ENCODE results near the gene SCUBE3.
A peak's percentile ranks its signal among the peaks of the same experiment; 100 is the strongest.

Gene SCUBE3

DNA sequence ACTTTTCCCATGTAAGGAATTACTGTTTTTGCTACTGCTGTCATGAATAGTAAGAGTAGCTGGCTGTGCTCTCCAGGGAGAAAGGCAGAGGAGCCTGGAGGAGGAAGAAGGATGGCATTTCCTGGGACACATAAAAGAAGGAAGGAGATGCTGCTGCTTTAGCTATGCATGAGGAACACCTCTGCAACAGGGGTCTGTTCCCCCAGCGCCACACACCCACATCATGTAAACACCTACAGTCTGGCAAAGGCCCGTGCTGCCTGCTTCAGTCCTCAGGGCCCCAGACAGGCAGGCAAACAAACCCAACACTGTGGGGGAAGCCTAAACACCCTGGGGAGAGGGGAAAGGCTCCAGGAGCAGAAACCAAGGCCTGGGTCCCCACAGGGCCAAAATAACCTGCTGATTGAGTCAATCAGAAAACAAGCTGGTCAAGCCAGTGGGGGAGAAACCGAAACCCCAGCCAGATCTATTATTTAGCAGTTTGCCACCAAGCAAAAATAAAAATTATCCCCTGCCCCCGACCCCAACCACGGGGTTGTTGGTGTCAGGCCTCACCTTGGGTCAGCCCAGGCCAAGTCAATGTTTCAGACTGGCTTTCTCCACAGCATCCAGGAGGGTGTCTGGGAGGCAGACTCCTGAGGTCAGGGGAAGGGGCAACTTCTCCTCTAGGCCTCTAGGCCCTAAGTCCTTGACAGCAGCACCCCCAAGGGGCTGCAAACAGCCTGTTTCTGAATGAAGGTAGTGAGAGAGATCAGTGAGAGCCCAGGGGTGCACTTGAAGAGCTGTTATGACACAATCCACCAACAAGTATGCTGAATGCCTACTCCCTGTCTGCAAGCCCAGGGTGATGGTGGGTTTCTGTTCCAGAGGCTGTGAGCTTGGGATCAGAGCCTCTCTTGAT, 34.6 kb upstream of the SCUBE3 start:
- Histone ChIP-seq H2AFZ (ENCODE audit: low read length) (no peak overlapping the region; the same call in 1 of the 2 replicates), H3K9ac (ENCODE audit: low read depth, low read length, poor library complexity, severe bottlenecking) (no peak overlapping the region)
- TF ChIP-seq, protein P1, sequence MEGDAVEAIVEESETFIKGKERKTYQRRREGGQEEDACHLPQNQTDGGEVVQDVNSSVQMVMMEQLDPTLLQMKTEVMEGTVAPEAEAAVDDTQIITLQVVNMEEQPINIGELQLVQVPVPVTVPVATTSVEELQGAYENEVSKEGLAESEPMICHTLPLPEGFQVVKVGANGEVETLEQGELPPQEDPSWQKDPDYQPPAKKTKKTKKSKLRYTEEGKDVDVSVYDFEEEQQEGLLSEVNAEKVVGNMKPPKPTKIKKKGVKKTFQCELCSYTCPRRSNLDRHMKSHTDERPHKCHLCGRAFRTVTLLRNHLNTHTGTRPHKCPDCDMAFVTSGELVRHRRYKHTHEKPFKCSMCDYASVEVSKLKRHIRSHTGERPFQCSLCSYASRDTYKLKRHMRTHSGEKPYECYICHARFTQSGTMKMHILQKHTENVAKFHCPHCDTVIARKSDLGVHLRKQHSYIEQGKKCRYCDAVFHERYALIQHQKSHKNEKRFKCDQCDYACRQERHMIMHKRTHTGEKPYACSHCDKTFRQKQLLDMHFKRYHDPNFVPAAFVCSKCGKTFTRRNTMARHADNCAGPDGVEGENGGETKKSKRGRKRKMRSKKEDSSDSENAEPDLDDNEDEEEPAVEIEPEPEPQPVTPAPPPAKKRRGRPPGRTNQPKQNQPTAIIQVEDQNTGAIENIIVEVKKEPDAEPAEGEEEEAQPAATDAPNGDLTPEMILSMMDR (conservative IDR thresholded peaks at IDR 0.05; ENCODE audit: low read length), result 0 out of 2 replicates have a peak, but pooled peaks have one; percentile 28
- TF ChIP-seq EZH2phosphoT487 (IDR thresholded peaks at IDR 0.05; ENCODE audit: borderline replicate concordance), result no peak

DNA sequence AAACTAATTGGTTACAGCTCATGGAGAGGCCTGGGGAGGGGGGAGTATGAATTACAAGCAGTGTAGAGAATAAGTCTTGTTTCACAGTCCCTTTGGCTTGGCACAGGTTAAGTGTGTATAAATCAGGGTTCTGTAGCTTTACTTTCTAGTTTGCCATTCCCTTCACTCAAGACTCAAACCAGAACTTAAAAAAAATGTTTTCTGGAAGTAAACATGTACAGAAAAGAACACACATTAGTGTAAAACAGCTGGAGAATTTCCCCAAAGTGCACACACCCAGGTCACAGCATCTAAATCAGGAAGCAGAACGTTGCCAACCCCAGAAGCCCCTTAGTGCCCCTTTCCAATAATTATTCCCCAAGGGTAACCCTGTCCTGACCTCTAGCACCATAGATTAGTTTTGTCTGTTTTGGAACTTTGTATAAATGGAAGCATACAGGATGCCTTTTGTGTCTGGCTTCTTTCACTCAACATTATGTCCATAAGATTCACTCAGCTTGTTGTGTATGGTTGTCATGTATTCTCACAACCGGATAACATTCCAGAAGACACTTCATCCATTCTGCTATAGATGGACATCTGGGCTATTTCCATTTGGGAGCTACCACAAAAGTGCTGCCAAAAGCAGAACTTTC, 33.7 kb upstream of the SCUBE3 start:
- H3K79me2 ChIP-seq (ENCODE audit: insufficient read depth, low read length), result no peaks in the 10 kb centered on the region
- H3K4me2 ChIP-seq (ENCODE audit: low read depth, low read length, poor library complexity, severe bottlenecking), result no peak overlapping the region
- no peaks in the 10 kb centered on the region for H3F3A ChIP-seq (ENCODE audit: low read depth)
- H4K20me1 ChIP-seq (ENCODE audit: insufficient read depth, low read length, poor library complexity, severe bottlenecking), result no peaks in the 10 kb centered on the region
- H3K36me3 ChIP-seq (ENCODE audit: insufficient read depth, low read length), result no peaks in the 10 kb centered on the region
- no peak overlapping the region; the same call in 1 of the 2 replicates for H2AFZ ChIP-seq (ENCODE audit: low read length)
- no peaks in the 10 kb centered on the region for H3K9me3 ChIP-seq (ENCODE audit: insufficient read depth, low read depth, low read length)
- TF ChIP-seq, protein P1 (conservative IDR thresholded peaks at IDR 0.05; ENCODE audit: low read length), result no peak
- no peak for TF ChIP-seq EZH2phosphoT487 (IDR thresholded peaks at IDR 0.05; ENCODE audit: borderline replicate concordance)
- no peaks in the 10 kb centered on the region for H3K27me3 ChIP-seq (ENCODE audit: insufficient read depth, low read length, poor library complexity, severe bottlenecking)
- H3K4me1 ChIP-seq (ENCODE audit: insufficient read depth, low read length, poor library complexity, severe bottlenecking), result no peaks in the 10 kb centered on the region
- H3K9ac ChIP-seq (ENCODE audit: low read depth, low read length, poor library complexity, severe bottlenecking), result no peak overlapping the region
- no peak overlapping the region for H3K4me3 ChIP-seq (ENCODE audit: low read length, poor library complexity, severe bottlenecking)
- no peaks in the 10 kb centered on the region for H3K9me2 ChIP-seq (replicated peaks; ENCODE audit: low read depth, low read length)

More for the DNA sequence above, 34.6 kb upstream of the SCUBE3 start:
- Histone ChIP-seq H3K79me2 (ENCODE audit: insufficient read depth, low read length) (no peaks in the 10 kb centered on the region), H3K4me2 (ENCODE audit: low read depth, low read length, poor library complexity, severe bottlenecking) (no peak overlapping the region), H3K4me3 (ENCODE audit: low read length, poor library complexity, severe bottlenecking) (no peak overlapping the region), H3F3A (ENCODE audit: low read depth) (no peaks in the 10 kb centered on the region), H3K27me3 (ENCODE audit: insufficient read depth, low read length, poor library complexity, severe bottlenecking) (no peaks in the 10 kb centered on the region), H3K9me2 (replicated peaks; ENCODE audit: low read depth, low read length) (no peaks in the 10 kb centered on the region), H3K36me3 (ENCODE audit: insufficient read depth, low read length) (no peaks in the 10 kb centered on the region), H4K20me1 (ENCODE audit: insufficient read depth, low read length, poor library complexity, severe bottlenecking) (no peaks in the 10 kb centered on the region), H3K9me3 (ENCODE audit: insufficient read depth, low read depth, low read length) (no peaks in the 10 kb centered on the region), H3K4me1 (ENCODE audit: insufficient read depth, low read length, poor library complexity, severe bottlenecking) (no peaks in the 10 kb centered on the region)

DNA sequence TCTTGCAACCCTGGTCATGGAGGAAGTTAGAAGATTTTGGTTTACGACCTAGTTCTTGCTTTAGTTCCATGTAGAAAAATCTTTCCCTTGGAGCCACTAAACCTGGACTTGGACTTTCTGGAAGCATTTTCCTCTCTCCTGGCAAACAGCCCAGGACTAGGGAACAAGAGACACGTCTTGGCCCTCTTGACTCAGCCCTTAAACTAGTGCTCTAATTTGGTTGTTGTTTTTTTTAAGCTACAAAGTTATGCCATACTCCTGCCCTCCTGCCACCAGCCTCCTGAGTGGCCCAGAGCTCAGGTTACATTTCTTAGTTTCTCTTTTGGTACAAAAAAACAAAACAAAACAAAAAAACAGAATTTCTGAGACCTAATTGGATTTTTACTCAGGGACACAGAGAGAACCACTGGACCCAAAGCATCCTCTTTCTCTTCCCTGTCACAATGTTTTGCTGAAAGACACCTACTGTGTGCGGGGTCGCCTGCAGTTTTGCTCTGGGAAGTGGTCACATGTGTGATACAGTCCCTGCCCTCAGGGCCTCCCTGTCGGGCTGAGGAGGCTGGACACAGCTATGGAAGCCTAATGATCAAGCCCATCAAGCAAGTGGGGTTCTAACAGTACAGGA, 32.3 kb upstream of the SCUBE3 start:
- Histone ChIP-seq H3K4me1 (ENCODE audit: insufficient read depth, low read length, poor library complexity, severe bottlenecking) (no peaks in the 10 kb centered on the region), H3K36me3 (ENCODE audit: insufficient read depth, low read length) (no peaks in the 10 kb centered on the region), H3K4me3 (ENCODE audit: low read length, poor library complexity, severe bottlenecking) (no peak overlapping the region), H3K9me3 (ENCODE audit: insufficient read depth, low read depth, low read length) (no peaks in the 10 kb centered on the region), H3K79me2 (ENCODE audit: insufficient read depth, low read length) (no peaks in the 10 kb centered on the region), H3K4me2 (ENCODE audit: low read depth, low read length, poor library complexity, severe bottlenecking) (no peak overlapping the region), H2AFZ (ENCODE audit: low read length) (no peak overlapping the region), H3K9me2 (replicated peaks; ENCODE audit: low read depth, low read length) (no peaks in the 10 kb centered on the region), H3K27me3 (ENCODE audit: insufficient read depth, low read length, poor library complexity, severe bottlenecking) (no peaks in the 10 kb centered on the region), H3K9ac (ENCODE audit: low read depth, low read length, poor library complexity, severe bottlenecking) (no peak overlapping the region), H4K20me1 (ENCODE audit: insufficient read depth, low read length, poor library complexity, severe bottlenecking) (no peaks in the 10 kb centered on the region), H3F3A (ENCODE audit: low read depth) (no peaks in the 10 kb centered on the region)
- TF ChIP-seq EZH2phosphoT487 (IDR thresholded peaks at IDR 0.05; ENCODE audit: borderline replicate concordance), result no peak
- TF ChIP-seq, protein P1 (conservative IDR thresholded peaks at IDR 0.05; ENCODE audit: low read length), result no peak
